ENCODE data around the gene PGA3. TPM values are rescaled to one million over a fixed set of nuclear protein-coding genes. Genes with fewer than 3 reads are reported as not detected.
"Not testable (repeated sequence)": the region's sequence is repeated elsewhere in the genome, so short reads cannot be mapped to it uniquely, and the experiment has no call there.

PGA3 gene
- total and polyA plus RNA-seq, 5 donors = 0.59 to 2.5 (median 1.7) TPM

DNA sequence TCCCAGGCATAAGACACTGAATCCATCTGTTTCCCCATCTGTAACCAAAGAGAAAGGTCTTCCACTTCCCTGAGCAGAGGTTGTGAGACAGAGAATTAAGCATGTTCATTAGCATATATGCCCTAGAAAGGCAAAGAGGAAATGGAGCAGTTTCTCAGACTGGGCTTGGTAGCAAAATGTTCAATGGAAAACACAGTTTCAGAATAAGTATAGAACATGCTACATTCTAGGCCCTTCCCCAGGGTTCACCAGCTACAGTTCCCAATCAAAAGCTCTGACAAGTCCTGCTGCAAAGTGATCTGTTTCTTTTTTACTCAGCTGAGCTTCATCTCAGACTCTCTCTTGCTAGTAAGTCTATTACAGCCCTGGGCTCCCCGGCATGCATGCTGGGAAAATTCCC is 49.0 kb downstream of the PGA3 start:
- H3K9me3 ChIP-seq (ENCODE audit: control insufficient read depth, low read length); DNase-seq; H3K4me1 ChIP-seq (ENCODE audit: control insufficient read depth, insufficient read depth, low read length); H3K27me3 ChIP-seq (ENCODE audit: control insufficient read depth, insufficient read depth); H3K4me3 ChIP-seq (ENCODE audit: low read length); ATAC-seq; H3K27ac ChIP-seq (ENCODE audit: low read length): not testable (repeated sequence)
- intact Hi-C loops (cut with DNase I) = loop anchor here in 2 of 4 donors (10.0 kb wide), 1 partner anchor 132 kb away; no protein-coding TSS in a partner anchor
- WGBS = 76% methylated on average over 1 of the region's 1 CpG

DNA sequence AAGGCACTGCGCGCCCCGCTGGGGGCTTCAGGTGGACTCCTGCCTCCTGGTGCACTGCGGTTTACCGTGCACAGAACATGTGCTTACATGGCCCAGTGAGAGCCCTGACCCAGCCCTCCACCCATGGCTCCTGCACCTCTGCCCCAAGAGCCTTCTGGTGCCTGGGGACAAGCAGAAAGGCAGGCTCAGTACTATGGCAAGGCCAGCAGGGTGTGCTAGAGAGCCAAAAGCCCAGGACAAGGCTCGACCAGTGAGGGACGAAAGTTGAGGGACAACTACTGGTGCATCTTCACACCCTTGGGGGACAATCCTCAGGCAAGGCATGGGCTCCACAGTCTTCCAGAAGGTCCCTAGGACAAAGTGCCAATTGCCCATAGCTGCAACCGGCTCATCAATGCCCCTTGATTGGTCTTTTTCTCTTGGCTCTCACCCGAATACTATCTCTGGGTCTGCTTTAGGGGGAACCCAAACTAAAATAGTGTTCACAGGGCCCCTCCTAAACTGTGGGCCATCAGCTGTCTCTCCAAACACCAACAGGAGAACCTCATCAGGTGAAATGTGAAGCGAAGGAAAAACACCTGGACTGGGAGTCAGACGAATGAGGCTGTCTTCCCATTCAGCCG is 51.2 kb downstream of the PGA3 start:
- no peaks in the 10 kb centered on the region for H3K9me3 ChIP-seq (ENCODE audit: control insufficient read depth, low read length)
- 54% methylated on average over 12 of the region's 12 CpGs for WGBS
- no peaks in the 10 kb centered on the region for H3K4me1 ChIP-seq (ENCODE audit: control insufficient read depth, insufficient read depth, low read length)
- peak; percentile 41 to 76 (median 74) for DNase-seq
- H3K27me3 ChIP-seq (ENCODE audit: control insufficient read depth, insufficient read depth) = no peaks in the 10 kb centered on the region
- no peak overlapping the region for H3K4me3 ChIP-seq (ENCODE audit: low read length)
- intact Hi-C loops (cut with DNase I) = loop anchor here in 2 of 4 donors (10.0 kb wide), 1 partner anchor 130 kb away; no protein-coding TSS in a partner anchor
- H3K27ac ChIP-seq (ENCODE audit: low read length) = no peak overlapping the region
- peak; percentile 57 to 73 for ATAC-seq

DNA sequence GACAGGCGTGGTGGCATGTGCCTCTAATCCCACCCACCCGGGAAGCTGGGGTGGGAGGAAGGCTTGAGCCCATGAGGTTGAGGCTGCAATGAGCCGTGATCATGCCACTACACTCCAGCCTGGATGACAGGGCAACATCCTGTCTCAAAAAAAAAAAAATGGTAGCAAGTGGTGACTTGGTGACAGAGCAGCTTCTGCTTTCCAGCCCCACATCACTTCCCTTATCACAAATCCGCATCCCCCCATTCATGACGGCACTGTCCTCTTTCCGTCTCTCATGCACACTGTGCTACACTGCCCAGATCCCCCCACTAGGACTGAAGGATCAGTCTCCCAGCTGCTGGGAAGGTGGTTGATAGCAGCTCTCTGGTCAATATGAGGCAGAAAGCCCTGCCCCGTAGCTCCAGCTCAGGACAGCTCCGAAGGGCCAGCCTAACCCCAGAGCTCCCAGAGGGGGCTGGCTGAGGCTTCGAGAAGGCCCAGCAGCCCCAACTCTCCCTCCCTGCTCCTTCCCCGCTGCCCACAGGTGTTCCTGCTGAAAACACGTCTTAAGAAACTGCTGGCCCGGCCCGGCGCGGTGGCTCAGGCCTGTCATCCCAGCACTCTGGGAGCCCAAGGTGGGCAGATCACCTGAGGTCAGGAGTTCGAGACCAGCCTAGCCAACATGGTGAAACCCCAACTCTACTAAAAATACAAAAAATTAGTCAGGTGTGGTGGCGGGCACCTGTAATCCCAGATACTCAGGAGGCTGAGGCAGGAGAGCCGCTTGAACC is 53.6 kb downstream of the PGA3 start:
- WGBS = 87% methylated on average over 18 of the region's 18 CpGs
- no peak overlapping the region for H3K27ac ChIP-seq (ENCODE audit: low read length)
- no peaks in the 10 kb centered on the region for H3K4me1 ChIP-seq (ENCODE audit: control insufficient read depth, insufficient read depth, low read length)
- DNase-seq (no peak), ATAC-seq (no peak)
- intact Hi-C loops (cut with DNase I) = loop anchor here in 2 of 4 donors (10.0 kb wide), 1 partner anchor 128 kb away; no protein-coding TSS in a partner anchor
- no peak overlapping the region for H3K4me3 ChIP-seq (ENCODE audit: low read length)
- H3K9me3 ChIP-seq (ENCODE audit: control insufficient read depth, low read length) = no peaks in the 10 kb centered on the region
- H3K27me3 ChIP-seq (ENCODE audit: control insufficient read depth, insufficient read depth) = no peaks in the 10 kb centered on the region

DNA sequence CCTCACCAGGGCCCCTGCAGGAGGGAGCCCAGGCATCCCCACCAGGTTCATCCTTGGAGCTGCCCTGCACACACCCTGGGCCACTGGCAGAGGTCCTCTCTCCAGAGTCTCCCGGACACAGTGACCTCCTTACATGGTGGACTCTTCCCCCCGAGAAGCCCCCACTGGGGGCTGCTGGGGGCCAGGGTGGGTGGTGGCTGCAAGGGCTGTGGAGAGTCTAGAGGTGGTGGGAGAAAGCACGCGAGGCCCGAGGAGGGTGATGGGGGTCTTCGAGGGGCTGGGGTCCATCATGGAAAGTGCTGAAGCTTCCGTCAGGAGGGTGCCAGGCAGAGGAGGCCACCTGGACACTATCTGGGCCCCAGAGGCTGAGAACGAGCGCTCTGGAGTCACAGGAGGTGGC is 55.2 kb downstream of the PGA3 start:
- Histone ChIP-seq H3K9me3 (ENCODE audit: control insufficient read depth, low read length) (no peaks in the 10 kb centered on the region), H3K27ac (ENCODE audit: low read length) (no peak overlapping the region), H3K27me3 (ENCODE audit: control insufficient read depth, insufficient read depth) (no peaks in the 10 kb centered on the region), H3K4me1 (ENCODE audit: control insufficient read depth, insufficient read depth, low read length) (no peaks in the 10 kb centered on the region), H3K4me3 (ENCODE audit: low read length) (no peak overlapping the region)
- DNase-seq (no peak), ATAC-seq (peak in 1 of 2 donors; percentile 15)
- intact Hi-C loops (cut with DNase I) = loop anchor here in 2 of 4 donors (10.0 kb wide), 1 partner anchor 126 kb away; no protein-coding TSS in a partner anchor
- WGBS = 85% methylated on average over 9 of the region's 9 CpGs

DNA sequence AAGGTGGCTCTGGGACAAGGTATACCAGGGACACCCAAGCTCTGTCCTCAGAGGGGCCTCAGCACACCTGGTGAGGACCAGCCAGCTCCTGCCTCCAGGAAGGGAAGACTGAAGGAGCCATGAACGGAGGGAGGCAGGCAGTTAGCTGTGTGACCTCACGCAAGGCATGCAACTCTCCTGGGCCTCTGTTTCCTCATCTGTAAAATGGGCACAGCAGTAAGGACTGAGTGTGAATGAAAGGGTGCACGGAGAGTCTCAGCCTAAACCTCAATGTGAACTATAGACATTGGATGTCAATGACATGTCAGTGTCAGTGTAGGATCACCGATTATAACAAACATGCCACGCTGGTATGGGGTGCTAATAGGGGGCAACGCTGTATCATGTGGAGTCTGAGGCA is 56.0 kb downstream of the PGA3 start:
- no peaks in the 10 kb centered on the region for H3K27me3 ChIP-seq (ENCODE audit: control insufficient read depth, insufficient read depth)
- no peak overlapping the region for H3K4me3 ChIP-seq (ENCODE audit: low read length)
- WGBS = 94% methylated on average over 6 of the region's 6 CpGs
- H3K27ac ChIP-seq (ENCODE audit: low read length) = no peak overlapping the region
- intact Hi-C loops (cut with DNase I) = loop anchor here in 2 of 4 donors (10.0 kb wide), 1 partner anchor 125 kb away; no protein-coding TSS in a partner anchor
- H3K4me1 ChIP-seq (ENCODE audit: control insufficient read depth, insufficient read depth, low read length) = no peaks in the 10 kb centered on the region
- DNase-seq (no peak), ATAC-seq (no peak)
- no peaks in the 10 kb centered on the region for H3K9me3 ChIP-seq (ENCODE audit: control insufficient read depth, low read length)

Other genes starting within 250 kb of the PGA3 start
- gene CD6, start 231.8 kb upstream of the PGA3 start, total RNA-seq = 1 to 10 TPM in 2 of 4 donors, under 1 TPM in 2; 0.71 to 1.7 (median 0.87) TPM
- gene CD6, start 231.8 kb upstream of the PGA3 start, polyA plus RNA-seq = 0.11 TPM
- gene CD5, start 101.0 kb upstream of the PGA3 start, total RNA-seq = under 1 TPM; 0.25 to 0.72 (median 0.40) TPM
- 0.05 TPM for gene CD5, start 101.0 kb upstream of the PGA3 start, polyA plus RNA-seq
- gene VPS37C, start 42.1 kb upstream of the PGA3 start, total RNA-seq = 10 to 100 TPM; 17.6 to 25.4 (median 19.6) TPM
- gene VPS37C, start 42.1 kb upstream of the PGA3 start, polyA plus RNA-seq = 14.6 TPM
- 1 to 10 TPM in 2 of 4 donors, under 1 TPM in 2; 0.71 to 7.4 (median 2.8) TPM for gene PGA4, start 18.8 kb downstream of the PGA3 start, total RNA-seq
- 4.1 TPM for gene PGA4, start 18.8 kb downstream of the PGA3 start, polyA plus RNA-seq
- 1 to 10 TPM in 2 of 4 donors, under 1 TPM in 2; 0.54 to 3.4 (median 0.81) TPM for gene PGA5, start 37.7 kb downstream of the PGA3 start, total RNA-seq
- gene PGA5, start 37.7 kb downstream of the PGA3 start, polyA plus RNA-seq = 3.6 TPM
- 1 to 10 TPM in 3 of 4 donors, under 1 TPM in 1; 0.97 to 2.2 (median 1.3) TPM for gene VWCE, start 91.8 kb downstream of the PGA3 start, total RNA-seq
- gene VWCE, start 91.8 kb downstream of the PGA3 start, polyA plus RNA-seq = 0.70 TPM
- 100 to 1,000 TPM; 126 to 132 (median 130) TPM for gene DDB1, start 129.6 kb downstream of the PGA3 start, total RNA-seq
- 103 TPM for gene DDB1, start 129.6 kb downstream of the PGA3 start, polyA plus RNA-seq
- 10 to 100 TPM; 12.7 to 19.0 (median 16.7) TPM for gene TKFC, start 129.7 kb downstream of the PGA3 start, total RNA-seq
- gene TKFC, start 129.7 kb downstream of the PGA3 start, polyA plus RNA-seq = 15.7 TPM
- 10 to 100 TPM; 15.0 to 18.5 (median 17.9) TPM for gene CYB561A3, start 158.4 kb downstream of the PGA3 start, total RNA-seq
- 11.6 TPM for gene CYB561A3, start 158.4 kb downstream of the PGA3 start, polyA plus RNA-seq
- 10 to 100 TPM; 24.0 to 27.4 (median 26.9) TPM for gene TMEM138, start 158.9 kb downstream of the PGA3 start, total RNA-seq
- gene TMEM138, start 158.9 kb downstream of the PGA3 start, polyA plus RNA-seq = 23.9 TPM
- 1 to 10 TPM; 4.6 to 7.5 (median 5.4) TPM for gene TMEM216, start 189.1 kb downstream of the PGA3 start, total RNA-seq
- gene TMEM216, start 189.1 kb downstream of the PGA3 start, polyA plus RNA-seq = 6.8 TPM
- gene CPSF7, start 226.5 kb downstream of the PGA3 start, total RNA-seq = 10 to 100 TPM; 40.8 to 49.2 (median 43.5) TPM
- 26.0 TPM for gene CPSF7, start 226.5 kb downstream of the PGA3 start, polyA plus RNA-seq
- gene SDHAF2, start 226.6 kb downstream of the PGA3 start, total RNA-seq = 10 to 100 TPM; 32.9 to 41.2 (median 33.3) TPM
- 57.8 TPM for gene SDHAF2, start 226.6 kb downstream of the PGA3 start, polyA plus RNA-seq